ENCODE results near the gene TBX15.

TBX15 gene

GRCh38 chr1:118913818-118914217, 74.3 kb downstream of the TBX15 start:
- in situ Hi-C loops (cut with HindIII; ENCODE audit: low sequenced_read_pairs) = no loop called here
- DNase-seq (ENCODE audit: low read depth, low spot score) = no peak
- no peak for TF ChIP-seq CTCF (IDR thresholded peaks at IDR 0.05; ENCODE audit: low read depth, low read length)
- H3K4me3 ChIP-seq (ENCODE audit: low read depth, low read length) = no peak overlapping the region

- no peak overlapping the region for H3K4me3 ChIP-seq (ENCODE audit: low read depth, low read length)
- DNase-seq (ENCODE audit: low read depth, low spot score) = no peak
- no peak for TF ChIP-seq CTCF (IDR thresholded peaks at IDR 0.05; ENCODE audit: low read depth, low read length)
- in situ Hi-C loops (cut with HindIII; ENCODE audit: low sequenced_read_pairs) = no loop called here
Measured at GRCh38 chr1:118912574-118912973, 75.6 kb downstream of the TBX15 start.

- no peak for DNase-seq (ENCODE audit: low read depth, low spot score)
- in situ Hi-C loops (cut with HindIII; ENCODE audit: low sequenced_read_pairs) = no loop called here
- TF ChIP-seq CTCF (IDR thresholded peaks at IDR 0.05; ENCODE audit: low read depth, low read length) = no peak
Measured at GRCh38 chr1:118911571-118911970, 76.6 kb downstream of the TBX15 start.

GRCh38 chr1:118907466-118907865, 80.7 kb downstream of the TBX15 start:
- no peak for TF ChIP-seq CTCF (IDR thresholded peaks at IDR 0.05; ENCODE audit: low read depth, low read length)
- in situ Hi-C loops (cut with HindIII; ENCODE audit: low sequenced_read_pairs) = no loop called here
- no peak overlapping the region for H3K4me3 ChIP-seq (ENCODE audit: low read depth, low read length)
- DNase-seq (ENCODE audit: low read depth, low spot score) = no peak

More at GRCh38 chr1:118911571-118911970, 76.6 kb downstream of the TBX15 start:
- no peak overlapping the region for H3K4me3 ChIP-seq (ENCODE audit: low read depth, low read length)

GRCh38 chr1:118905671-118906070, 82.5 kb downstream of the TBX15 start:
- in situ Hi-C loops (cut with HindIII; ENCODE audit: low sequenced_read_pairs) = no loop called here
- TF ChIP-seq CTCF (IDR thresholded peaks at IDR 0.05; ENCODE audit: low read depth, low read length) = no peak
- no peak for DNase-seq (ENCODE audit: low read depth, low spot score)
- H3K4me3 ChIP-seq (ENCODE audit: low read depth, low read length) = no peak overlapping the region

GRCh38 chr1:118905196-118905595, 82.9 kb downstream of the TBX15 start:
- TF ChIP-seq CTCF (IDR thresholded peaks at IDR 0.05; ENCODE audit: low read depth, low read length) = no peak
- no peak for DNase-seq (ENCODE audit: low read depth, low spot score)
- no peak overlapping the region for H3K4me3 ChIP-seq (ENCODE audit: low read depth, low read length)
- in situ Hi-C loops (cut with HindIII; ENCODE audit: low sequenced_read_pairs) = no loop called here

GRCh38 chr1:118902711-118903191, 85.4 kb downstream of the TBX15 start:
- H3K4me3 ChIP-seq (ENCODE audit: low read depth, low read length) = no peak overlapping the region
- in situ Hi-C loops (cut with HindIII; ENCODE audit: low sequenced_read_pairs) = no loop called here
- peak; percentile 9 for DNase-seq (ENCODE audit: low read depth, low spot score)
- TF ChIP-seq CTCF (IDR thresholded peaks at IDR 0.05; ENCODE audit: low read depth, low read length) = no peak

Data from astrocyte of the spinal cord (primary cell).